ENCODE results near the gene RBM10. TPM values are rescaled to one million over a fixed set of nuclear protein-coding genes. Genes with fewer than 3 reads are reported as not detected.
A peak's percentile ranks its signal among the peaks of the same experiment; 100 is the strongest.

RBM10 gene
- total RNA-seq, 3 donors from 2014 or later, result 28.2 to 33.1 (median 31.0) TPM

- peaks cover 6 to 9% of the 10 kb centered on the region in 2 donors for H3K4me1 ChIP-seq
- DNase-seq (ENCODE audit: low spot score in 2 of 2), result peak; percentile 52 to 78
- intact Hi-C loops (cut with DNase I; ENCODE audit: low total_unique reads), result no loop called here
- no peaks in the 10 kb centered on the region for H3K36me3 ChIP-seq
- H3K27ac ChIP-seq, result peak within 1 kb of the TSS; percentile 94 to 97
- no peaks in the 10 kb centered on the region for H3K9me3 ChIP-seq
- peaks cover 0 to 7% of the 10 kb centered on the region in 2 donors for H3K27me3 ChIP-seq
- TF ChIP-seq POLR2AphosphoS5 (IDR thresholded peaks at IDR 0.05) (peak; percentile 59 to 89 (median 71)), POLR2A (IDR thresholded peaks at IDR 0.05) (peak; percentile 70), CTCF (IDR thresholded peaks at IDR 0.05) (peak in 1 of 3 donors; percentile 30)
- H3K4me3 ChIP-seq, result peak within 1 kb of the TSS; percentile 76 to 96 (median 85)
These were observed 73.4 kb downstream of the RBM10 start, which contains the start of gene CDK16 for GRCh38 chrX:47218280-47218919. CDK16 (plus strand) TSS chrX:47218681; CDS start chrX:47223558, 4,877 bp downstream.

- H3K27ac ChIP-seq, result peak overlapping the region; percentile 94 to 97
- H3K9me3 ChIP-seq, result no peaks in the 10 kb centered on the region
- H3K4me1 ChIP-seq, result peaks cover 6 to 9% of the 10 kb centered on the region in 2 donors
- intact Hi-C loops (cut with DNase I; ENCODE audit: low total_unique reads), result no loop called here
- peak overlapping the region; percentile 76 to 96 (median 85) for H3K4me3 ChIP-seq
- no peaks in the 10 kb centered on the region for H3K36me3 ChIP-seq
- peaks cover 0 to 12% of the 10 kb centered on the region in 2 donors for H3K27me3 ChIP-seq
- peak in 1 of 2 donors; percentile 37 for DNase-seq (ENCODE audit: low spot score in 2 of 2)
- TF ChIP-seq POLR2AphosphoS5 (IDR thresholded peaks at IDR 0.05) (no peak), CTCF (IDR thresholded peaks at IDR 0.05) (no peak), POLR2A (IDR thresholded peaks at IDR 0.05) (no peak)
These were observed 74.1 kb downstream of the RBM10 start for GRCh38 chrX:47218920-47219815.

- no peak for DNase-seq (ENCODE audit: low spot score in 2 of 2)
- Histone ChIP-seq H3K4me1 (peaks cover 6% of the 10 kb centered on the region in 2 donors), H3K27me3 (peaks cover 0 to 21% of the 10 kb centered on the region in 2 donors), H3K27ac (no peak overlapping the region), H3K4me3 (no peak overlapping the region), H3K36me3 (no peaks in the 10 kb centered on the region), H3K9me3 (no peaks in the 10 kb centered on the region)
- no peak for TF ChIP-seq POLR2AphosphoS5 (IDR thresholded peaks at IDR 0.05)
- TF ChIP-seq CTCF (IDR thresholded peaks at IDR 0.05), result no peak
- TF ChIP-seq POLR2A (IDR thresholded peaks at IDR 0.05), result no peak
- intact Hi-C loops (cut with DNase I; ENCODE audit: low total_unique reads), result no loop called here
These were observed 76.7 kb downstream of the RBM10 start for GRCh38 chrX:47221756-47222155.

GRCh38 chrX:47222751-47223350, 77.8 kb downstream of the RBM10 start:
- Histone ChIP-seq H3K27me3 (peaks cover 0 to 21% of the 10 kb centered on the region in 2 donors), H3K4me1 (peaks cover 0 to 6% of the 10 kb centered on the region in 2 donors), H3K27ac (no peak overlapping the region), H3K9me3 (no peaks in the 10 kb centered on the region), H3K4me3 (no peak overlapping the region), H3K36me3 (no peaks in the 10 kb centered on the region)
- intact Hi-C loops (cut with DNase I; ENCODE audit: low total_unique reads), result no loop called here
- TF ChIP-seq POLR2AphosphoS5 (IDR thresholded peaks at IDR 0.05) (no peak), CTCF (IDR thresholded peaks at IDR 0.05) (no peak), POLR2A (IDR thresholded peaks at IDR 0.05) (no peak)
- DNase-seq (ENCODE audit: low spot score in 2 of 2), result no peak
